Measurements from ENCODE around the gene PRR5L. TPM values are rescaled to one million over a fixed set of nuclear protein-coding genes. Genes with fewer than 3 reads are reported as not detected.

The PRR5L gene
- total RNA-seq, 4 donors from 2014 or later = 1.1 to 3.4 (median 1.7) TPM

- no peak overlapping the region for H3K4me3 ChIP-seq (ENCODE audit: low read depth, poor library complexity, severe bottlenecking)
- intact Hi-C loops (cut with DNase I; ENCODE audit: low total_unique reads) = no loop called here
- TF ChIP-seq POLR2A (IDR thresholded peaks at IDR 0.05) (no peak), CTCF (IDR thresholded peaks at IDR 0.05) (no peak)
- no peak for DNase-seq (ENCODE audit: low spot score in 2 of 2)
- WGBS, 2 donors = 95 to 98% methylated on average over 1 of the region's 1 CpG
These were observed 87.1 kb downstream of the PRR5L start for GRCh38 chr11:36383195-36383594.

- 83% methylated on average over 9 of the region's 9 CpGs for WGBS, 2 donors
- TF ChIP-seq CTCF (IDR thresholded peaks at IDR 0.05) (no peak), POLR2A (IDR thresholded peaks at IDR 0.05) (no peak)
- no peak overlapping the region for H3K4me3 ChIP-seq (ENCODE audit: low read depth, poor library complexity, severe bottlenecking)
- no peak for DNase-seq (ENCODE audit: low spot score in 2 of 2)
- intact Hi-C loops (cut with DNase I; ENCODE audit: low total_unique reads) = no loop called here
These were observed 89.3 kb downstream of the PRR5L start for GRCh38 chr11:36385121-36385970.

- DNase-seq (ENCODE audit: low spot score in 2 of 2) = no peak
- 90 to 93% methylated on average over 3 of the region's 3 CpGs for whole genome bisulfite sequencing, 2 donors
- no peak overlapping the region for H3K4me3 ChIP-seq (ENCODE audit: low read depth, poor library complexity, severe bottlenecking)
- intact Hi-C loops (cut with DNase I; ENCODE audit: low total_unique reads) = no loop called here
- no peak for TF ChIP-seq POLR2A (IDR thresholded peaks at IDR 0.05)
- TF ChIP-seq CTCF (IDR thresholded peaks at IDR 0.05) = no peak
These were observed 90.3 kb downstream of the PRR5L start for GRCh38 chr11:36386411-36386810.

GRCh38 chr11:36388071-36388470, 92.0 kb downstream of the PRR5L start:
- DNase-seq (ENCODE audit: low spot score in 2 of 2) = no peak
- H3K4me3 ChIP-seq (ENCODE audit: low read depth, poor library complexity, severe bottlenecking) = no peak overlapping the region
- TF ChIP-seq CTCF (IDR thresholded peaks at IDR 0.05) (no peak), POLR2A (IDR thresholded peaks at IDR 0.05) (no peak)
- intact Hi-C loops (cut with DNase I; ENCODE audit: low total_unique reads) = no loop called here
- WGBS, 2 donors = 91 to 92% methylated on average over 2 of the region's 2 CpGs

GRCh38 chr11:36388951-36389350, 92.9 kb downstream of the PRR5L start:
- DNase-seq (ENCODE audit: low spot score in 2 of 2) = no peak
- intact Hi-C loops (cut with DNase I; ENCODE audit: low total_unique reads) = no loop called here
- WGBS, 2 donors = 89 to 90% methylated on average over 7 of the region's 7 CpGs
- H3K4me3 ChIP-seq (ENCODE audit: low read depth, poor library complexity, severe bottlenecking) = no peak overlapping the region
- no peak for TF ChIP-seq CTCF (IDR thresholded peaks at IDR 0.05)
- TF ChIP-seq POLR2A (IDR thresholded peaks at IDR 0.05) = no peak

GRCh38 chr11:36389811-36390210, 93.7 kb downstream of the PRR5L start:
- no peak for DNase-seq (ENCODE audit: low spot score in 2 of 2)
- no peak for TF ChIP-seq POLR2A (IDR thresholded peaks at IDR 0.05)
- no peak for TF ChIP-seq CTCF (IDR thresholded peaks at IDR 0.05)
- intact Hi-C loops (cut with DNase I; ENCODE audit: low total_unique reads) = no loop called here
- H3K4me3 ChIP-seq (ENCODE audit: low read depth, poor library complexity, severe bottlenecking) = no peak overlapping the region
- WGBS, 2 donors = 92% methylated on average over 4 of the region's 4 CpGs
